ENCODE results near the gene RBP3. TPM values are rescaled to one million over a fixed set of nuclear protein-coding genes. Genes with fewer than 3 reads are reported as not detected.

Gene RBP3
- total and polyA plus RNA-seq, 2 donors (not counting 3 experiments of a cell fraction or from before 2014, with no cell fraction given), result not detected

DNA sequence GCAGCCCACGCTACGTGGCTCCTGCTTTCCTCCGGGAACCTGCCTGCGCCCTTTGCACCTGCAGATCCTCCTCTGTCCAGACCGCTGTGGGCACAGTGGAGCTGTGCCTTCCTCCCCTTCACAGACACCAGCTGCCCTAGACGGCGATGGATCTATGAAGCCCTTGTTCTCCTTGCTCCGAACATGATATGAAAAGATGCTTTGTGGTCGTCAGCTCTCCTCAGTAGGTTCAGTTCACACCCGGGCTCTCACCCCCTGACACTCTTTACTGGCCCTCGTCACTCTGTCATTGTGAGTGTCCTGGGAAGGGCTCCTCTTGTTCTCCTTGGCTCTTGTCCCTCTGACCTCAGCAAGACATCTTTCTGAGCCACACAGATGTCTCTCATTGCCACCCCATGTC, 31.7 kb downstream of the RBP3 start:
- BruUV-seq (replicated peaks), result no TSS peak
- Histone ChIP-seq H3K27me3 (ENCODE audit: control insufficient read depth in 2 of 2, insufficient read depth in 2 of 2, low read length in 2 of 2) (peaks cover 22 to 32% of the 10 kb centered on the region in 2 experiments), H3K4me1 (ENCODE audit: control insufficient read depth, extremely low read depth, insufficient read depth, low read length) (peaks cover 3% of the 10 kb centered on the region), H3K9me3 (replicated peaks; ENCODE audit: control insufficient read depth, insufficient read depth, low read length) (no peaks in the 10 kb centered on the region), H2AFZ (ENCODE audit: low read depth, low read length) (no peak overlapping the region), H3K79me2 (ENCODE audit: control insufficient read depth, insufficient read depth, low read length) (no peaks in the 10 kb centered on the region), H3K9ac (replicated peaks; ENCODE audit: extremely low read depth, insufficient read depth, low read length) (no peak overlapping the region), H3K4me3 (replicated peaks in 1 of 3; ENCODE audit: insufficient read depth in 1 of 3, low read depth in 1 of 3, low read length in 3 of 3) (no peak overlapping the region), H3K9me1 (replicated peaks; ENCODE audit: control insufficient read depth, extremely low read depth, insufficient read depth, low read length) (no peaks in the 10 kb centered on the region), H3K36me3 (ENCODE audit: control insufficient read depth in 2 of 2, extremely low read depth in 1 of 2, insufficient read depth in 2 of 2, low read length in 2 of 2) (no peaks in the 10 kb centered on the region), H3K27ac (ENCODE audit: insufficient read depth, low read depth, low read length) (no peak overlapping the region), H3K4me2 (ENCODE audit: insufficient read depth, low read length) (no peak overlapping the region), H4K20me1 (replicated peaks; ENCODE audit: control insufficient read depth, extremely low read depth, insufficient read depth, low read length) (no peaks in the 10 kb centered on the region)
- no peak for FAIRE-seq
- no peak for TF ChIP-seq MYC (IDR thresholded peaks at IDR 0.05; ENCODE audit: low read depth, low read length)
- no peak for TF ChIP-seq EZH2 (IDR thresholded peaks at IDR 0.05; ENCODE audit: borderline replicate concordance, low read depth, low read length, severe bottlenecking)
- ChIA-PET POLR2A (no interaction called here), CTCF (interaction anchor here (1.6 to 1.7 kb wide), 2 partner anchors 1095 to 1097 kb away, joined by 6 to 10 read pairs; no protein-coding TSS in a partner anchor)
- intact Hi-C loops (cut with micrococcal nuclease) (no loop called here), dilution Hi-C loops (cut with MboI; ENCODE audit: extremely low pct_ligation_motif_present, low sequenced_read_pairs) (no loop called here)
- no peak for DNase-seq (ENCODE audit: low read depth, low spot score)

DNA sequence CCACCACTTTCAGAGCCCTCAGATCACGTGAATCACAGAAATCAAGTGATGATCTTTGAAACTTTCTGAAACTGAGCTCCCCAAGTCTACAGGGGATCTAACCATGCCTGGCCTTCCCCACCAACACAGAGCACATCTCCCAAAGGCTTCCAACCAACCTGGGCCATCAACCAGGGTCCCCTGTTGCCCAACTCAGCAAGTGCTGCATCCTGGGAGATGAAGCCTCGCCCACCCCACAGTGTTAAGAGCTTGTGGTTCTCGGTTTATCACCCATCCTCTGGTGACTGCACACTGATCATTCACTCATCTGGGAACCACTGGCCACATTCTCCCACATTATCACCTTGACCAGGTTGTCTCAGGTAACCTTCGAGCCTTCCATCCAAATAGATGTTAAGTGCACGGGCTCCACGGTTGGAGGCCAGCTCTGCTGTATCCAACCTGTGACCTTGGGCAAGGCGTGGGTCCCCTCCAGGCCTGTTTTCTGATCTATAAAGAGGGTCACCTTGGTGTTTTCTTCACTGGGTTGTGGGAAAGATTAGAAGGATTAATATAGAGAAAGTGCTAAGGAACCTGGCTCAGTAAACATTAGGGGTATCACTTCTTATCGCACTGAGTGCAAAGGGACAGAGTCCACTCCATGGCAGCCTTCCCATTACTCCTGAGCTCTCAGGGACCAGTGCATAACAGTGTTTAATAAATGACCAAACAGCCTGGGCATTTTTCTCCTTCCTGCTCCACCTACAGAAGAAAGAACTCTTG, 32.4 kb downstream of the RBP3 start:
- H3K79me2 ChIP-seq (ENCODE audit: control insufficient read depth, insufficient read depth, low read length), result no peaks in the 10 kb centered on the region
- dilution Hi-C loops (cut with MboI; ENCODE audit: extremely low pct_ligation_motif_present, low sequenced_read_pairs), result no loop called here
- H3K4me2 ChIP-seq (ENCODE audit: insufficient read depth, low read length), result no peak overlapping the region
- no peak overlapping the region for H3K27ac ChIP-seq (ENCODE audit: insufficient read depth, low read depth, low read length)
- FAIRE-seq (no peak), DNase-seq (ENCODE audit: low read depth, low spot score) (no peak)
- no peaks in the 10 kb centered on the region for H3K9me3 ChIP-seq (replicated peaks; ENCODE audit: control insufficient read depth, insufficient read depth, low read length)
- H3K36me3 ChIP-seq (ENCODE audit: control insufficient read depth in 2 of 2, extremely low read depth in 1 of 2, insufficient read depth in 2 of 2, low read length in 2 of 2), result no peaks in the 10 kb centered on the region
- intact Hi-C loops (cut with micrococcal nuclease), result no loop called here
- no peak overlapping the region for H2AFZ ChIP-seq (ENCODE audit: low read depth, low read length)
- BruUV-seq (replicated peaks), result no TSS peak
- no peak overlapping the region for H3K9ac ChIP-seq (replicated peaks; ENCODE audit: extremely low read depth, insufficient read depth, low read length)
- TF ChIP-seq MYC (IDR thresholded peaks at IDR 0.05; ENCODE audit: low read depth, low read length), result no peak
- TF ChIP-seq, protein P1, sequence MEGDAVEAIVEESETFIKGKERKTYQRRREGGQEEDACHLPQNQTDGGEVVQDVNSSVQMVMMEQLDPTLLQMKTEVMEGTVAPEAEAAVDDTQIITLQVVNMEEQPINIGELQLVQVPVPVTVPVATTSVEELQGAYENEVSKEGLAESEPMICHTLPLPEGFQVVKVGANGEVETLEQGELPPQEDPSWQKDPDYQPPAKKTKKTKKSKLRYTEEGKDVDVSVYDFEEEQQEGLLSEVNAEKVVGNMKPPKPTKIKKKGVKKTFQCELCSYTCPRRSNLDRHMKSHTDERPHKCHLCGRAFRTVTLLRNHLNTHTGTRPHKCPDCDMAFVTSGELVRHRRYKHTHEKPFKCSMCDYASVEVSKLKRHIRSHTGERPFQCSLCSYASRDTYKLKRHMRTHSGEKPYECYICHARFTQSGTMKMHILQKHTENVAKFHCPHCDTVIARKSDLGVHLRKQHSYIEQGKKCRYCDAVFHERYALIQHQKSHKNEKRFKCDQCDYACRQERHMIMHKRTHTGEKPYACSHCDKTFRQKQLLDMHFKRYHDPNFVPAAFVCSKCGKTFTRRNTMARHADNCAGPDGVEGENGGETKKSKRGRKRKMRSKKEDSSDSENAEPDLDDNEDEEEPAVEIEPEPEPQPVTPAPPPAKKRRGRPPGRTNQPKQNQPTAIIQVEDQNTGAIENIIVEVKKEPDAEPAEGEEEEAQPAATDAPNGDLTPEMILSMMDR (IDR thresholded peaks at IDR 0.05; ENCODE audit: extremely low read depth in 1 of 2, insufficient read depth in 1 of 2, low read depth in 1 of 2, low read length in 2 of 2), result no peak
- CTCF ChIA-PET, result interaction anchor here (1.1 to 1.7 kb wide), 4 partner anchors 8 to 1097 kb away, joined by 3 to 10 read pairs (median 5); no protein-coding TSS in a partner anchor
- H3K4me3 ChIP-seq (replicated peaks in 1 of 3; ENCODE audit: insufficient read depth in 1 of 3, low read depth in 1 of 3, low read length in 3 of 3), result no peak overlapping the region
- H3K4me1 ChIP-seq (ENCODE audit: control insufficient read depth, extremely low read depth, insufficient read depth, low read length), result peaks cover 3% of the 10 kb centered on the region
- no peaks in the 10 kb centered on the region for H4K20me1 ChIP-seq (replicated peaks; ENCODE audit: control insufficient read depth, extremely low read depth, insufficient read depth, low read length)
- H3K9me1 ChIP-seq (replicated peaks; ENCODE audit: control insufficient read depth, extremely low read depth, insufficient read depth, low read length), result no peaks in the 10 kb centered on the region
- H3K27me3 ChIP-seq (ENCODE audit: control insufficient read depth in 2 of 2, insufficient read depth in 2 of 2, low read length in 2 of 2), result peaks cover 22 to 32% of the 10 kb centered on the region in 2 experiments
- POLR2A ChIA-PET, result no interaction called here

All from endothelial cell of umbilical vein (primary cell).